Fibroblast of villous mesenchyme (primary cell): ENCODE measurements around the gene CABP7. TPM values are rescaled to one million over a fixed set of nuclear protein-coding genes. Genes with fewer than 3 reads are reported as not detected.
"Not testable (repeated sequence)": the region's sequence is repeated elsewhere in the genome, so short reads cannot be mapped to it uniquely, and the experiment has no call there.

ENCODE experiments used
- DNase-seq: peaks from one replicate; pipeline ENCODE4 v3.0.0-alpha.2; 2010; ENCODE audit warnings: low read depth
- H3K4me3 ChIP-seq: 2 replicates; pipeline ENCODE4 v1.5.1; 2011; ENCODE audit warnings: low read depth, mild to moderate bottlenecking, low read length
- CTCF ChIP-seq: IDR thresholded peaks from 2 replicates; pipeline ENCODE4 v1.5.1; 2012; ENCODE audit warnings: low read depth, mild to moderate bottlenecking, low read length; ENCODE audit not compliant: insufficient read depth
- total RNA-seq: library from RNA; depleted of rRNA; stranded (reverse); fragments of >200 nt; gene quantifications from 2 replicates; pipeline ENCODE4 v1.2.3, GENCODE V29; 2012

Gene CABP7
- total RNA-seq, 1 donor = not detected

- TF ChIP-seq CTCF = no peak
- no peak overlapping the region for H3K4me3 ChIP-seq
- DNase-seq = no peak
Observed at GRCh38 chr22:29751669-29752068, 31.9 kb downstream of the CABP7 start.

- TF ChIP-seq CTCF = no peak
- DNase-seq = no peak
- no peak overlapping the region for H3K4me3 ChIP-seq
Observed at GRCh38 chr22:29753808-29754657, 34.2 kb downstream of the CABP7 start.

- not testable (repeated sequence) for H3K4me3 ChIP-seq, DNase-seq
Observed at GRCh38 chr22:29754658-29755395, 35.0 kb downstream of the CABP7 start.

GRCh38 chr22:29755889-29756288, 36.1 kb downstream of the CABP7 start:
- no peak overlapping the region for H3K4me3 ChIP-seq
- DNase-seq = no peak
- no peak for TF ChIP-seq CTCF

GRCh38 chr22:29756341-29756740, 36.5 kb downstream of the CABP7 start:
- no peak overlapping the region for H3K4me3 ChIP-seq
- TF ChIP-seq CTCF = no peak
- DNase-seq = no peak

GRCh38 chr22:29757096-29757495, 37.3 kb downstream of the CABP7 start:
- TF ChIP-seq CTCF = no peak
- no peak overlapping the region for H3K4me3 ChIP-seq
- DNase-seq = no peak

GRCh38 chr22:29758068-29758622, 38.3 kb downstream of the CABP7 start:
- H3K4me3 ChIP-seq = no peak overlapping the region
- DNase-seq = no peak

More at GRCh38 chr22:29758068-29758622, 38.3 kb downstream of the CABP7 start:
- TF ChIP-seq CTCF = no peak
